SK-N-SH treated with all-trans-retinoic acid at 6 μM for 48 hours (cell line): Measurements from ENCODE around the gene RRN3.

Experiments used
- TCF4 ChIP-seq: fragments of 250-450 bp; sonication (Bioruptor Pico); IDR thresholded peaks from 2 replicates; pipeline ENCODE4 v1.8.0; 2021; ENCODE audit warnings: mild to moderate bottlenecking, moderate library complexity, borderline replicate concordance
- ZFP3 ChIP-seq: fragments of 250-450 bp; sonication (Bioruptor Pico); IDR thresholded peaks from 2 replicates; pipeline ENCODE4 v1.5.0; 2020; ENCODE audit warnings: mild to moderate bottlenecking, moderate library complexity

GRCh38 chr16:15141586-15141985 lies 47.5 kb upstream of the RRN3 start:
- TF ChIP-seq TCF4: no peak
- no peak for TF ChIP-seq ZFP3 (CRISPR knock-in tag)
